ENCODE results near the gene TPM3. TPM values are rescaled to one million over a fixed set of nuclear protein-coding genes. Genes with fewer than 3 reads are reported as not detected.

The TPM3 gene
- polyA plus RNA-seq, 1 donor from 2014 or later = 356 TPM

DNA sequence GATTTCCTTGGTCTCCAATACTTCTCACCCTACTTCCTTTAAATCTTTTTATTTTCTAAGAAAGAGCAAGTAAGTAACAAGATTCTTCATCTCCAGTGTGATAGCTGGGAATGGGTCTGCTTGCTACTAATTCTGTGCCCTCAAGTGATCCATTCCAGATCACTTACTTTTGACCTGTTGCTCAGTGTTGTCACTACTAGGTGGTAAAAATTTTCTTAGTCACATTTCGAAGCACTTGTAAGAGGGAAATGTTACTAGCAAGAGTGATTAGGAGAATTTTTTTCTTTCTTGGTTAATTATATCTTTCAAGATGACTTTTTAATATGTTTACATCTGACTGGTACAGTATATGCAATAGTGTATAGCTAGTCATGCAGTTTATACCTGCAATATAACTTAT is 31.0 kb upstream of the TPM3 start:
- TF ChIP-seq EP300 (conservative IDR thresholded peaks at IDR 0.05; ENCODE audit: poor library complexity, severe bottlenecking) = no peak
- no peak for TF ChIP-seq TAF1 (IDR thresholded peaks at IDR 0.05; ENCODE audit: low read depth)
- TF ChIP-seq RAD21 (conservative IDR thresholded peaks at IDR 0.05) = no peak
- no peak for TF ChIP-seq POLR2AphosphoS5 (IDR thresholded peaks at IDR 0.05)
- H3K4me2 ChIP-seq (ENCODE audit: low read length) = peak overlapping the region; percentile 78
- peaks cover 79% of the 10 kb centered on the region for H3K79me2 ChIP-seq (replicated peaks; ENCODE audit: insufficient read depth, low read length)
- H3K4me3 ChIP-seq (ENCODE audit: low read length) = peak overlapping the region; percentile 76
- peak overlapping the region; percentile 97 for H3K27ac ChIP-seq (ENCODE audit: low read length)
- no peaks in the 10 kb centered on the region for H3K27me3 ChIP-seq (ENCODE audit: insufficient read depth, low read depth, low read length)
- no peak overlapping the region for H2AFZ ChIP-seq (ENCODE audit: low read depth, low read length)
- peaks cover 8% of the 10 kb centered on the region for H3F3A ChIP-seq (ENCODE audit: insufficient read depth, low read length, poor library complexity, severe bottlenecking)
- no peaks in the 10 kb centered on the region for H3K9me2 ChIP-seq (ENCODE audit: insufficient read depth, low read length)
- no peaks in the 10 kb centered on the region for H4K20me1 ChIP-seq (ENCODE audit: insufficient read depth)
- H3K36me3 ChIP-seq (ENCODE audit: insufficient read depth, low read length) = no peaks in the 10 kb centered on the region
- no peaks in the 10 kb centered on the region for H3K9me3 ChIP-seq (ENCODE audit: low read length)
- no peak overlapping the region for H3K9ac ChIP-seq (ENCODE audit: low read length)

DNA sequence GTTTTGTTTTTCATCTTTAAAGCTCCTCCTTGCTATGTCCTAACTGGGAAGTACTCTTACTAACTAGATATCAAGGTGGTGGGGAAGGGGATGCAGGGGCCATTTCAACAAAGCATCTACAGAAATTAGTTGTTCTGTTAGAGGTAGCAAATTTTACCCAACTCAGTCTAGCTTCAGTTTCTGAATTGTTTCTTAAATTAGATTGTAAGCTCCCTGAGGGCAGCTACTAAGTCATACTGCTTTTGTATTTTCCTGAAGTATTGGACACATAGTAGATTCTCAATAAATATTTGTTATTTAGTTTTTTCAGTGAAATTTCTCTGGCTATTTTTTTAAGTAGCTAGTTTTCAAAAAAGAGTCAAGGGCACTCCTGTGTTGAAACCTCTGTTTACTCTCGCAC is 30.6 kb upstream of the TPM3 start:
- Histone ChIP-seq H4K20me1 (ENCODE audit: insufficient read depth) (no peaks in the 10 kb centered on the region), H3F3A (ENCODE audit: insufficient read depth, low read length, poor library complexity, severe bottlenecking) (peaks cover 8% of the 10 kb centered on the region)

More for the DNA sequence above, 30.6 kb upstream of the TPM3 start:
- Histone ChIP-seq H3K9me2 (ENCODE audit: insufficient read depth, low read length) (no peaks in the 10 kb centered on the region), H3K9me3 (ENCODE audit: low read length) (no peaks in the 10 kb centered on the region), H3K4me2 (ENCODE audit: low read length) (peak overlapping the region; percentile 78), H3K36me3 (ENCODE audit: insufficient read depth, low read length) (no peaks in the 10 kb centered on the region), H3K79me2 (replicated peaks; ENCODE audit: insufficient read depth, low read length) (peaks cover 81% of the 10 kb centered on the region), H3K9ac (ENCODE audit: low read length) (peak overlapping the region; percentile 99), H2AFZ (ENCODE audit: low read depth, low read length) (peak overlapping the region; percentile 4), H3K4me3 (ENCODE audit: low read length) (peak overlapping the region; percentile 76), H3K27ac (ENCODE audit: low read length) (peak overlapping the region; percentile 97), H3K27me3 (ENCODE audit: insufficient read depth, low read depth, low read length) (no peaks in the 10 kb centered on the region)
- TF ChIP-seq EP300 (conservative IDR thresholded peaks at IDR 0.05; ENCODE audit: poor library complexity, severe bottlenecking) (no peak), TAF1 (IDR thresholded peaks at IDR 0.05; ENCODE audit: low read depth) (no peak), MXI1 (conservative IDR thresholded peaks at IDR 0.05; ENCODE audit: poor library complexity, severe bottlenecking) (no peak), POLR2AphosphoS5 (IDR thresholded peaks at IDR 0.05) (no peak), RAD21 (conservative IDR thresholded peaks at IDR 0.05) (no peak), EZH2 (IDR thresholded peaks at IDR 0.05; ENCODE audit: borderline replicate concordance, insufficient read depth, low read length, poor library complexity, severe bottlenecking) (no peak), SMC3 (conservative IDR thresholded peaks at IDR 0.05; ENCODE audit: poor library complexity) (no peak)
- TF ChIP-seq, protein P1, sequence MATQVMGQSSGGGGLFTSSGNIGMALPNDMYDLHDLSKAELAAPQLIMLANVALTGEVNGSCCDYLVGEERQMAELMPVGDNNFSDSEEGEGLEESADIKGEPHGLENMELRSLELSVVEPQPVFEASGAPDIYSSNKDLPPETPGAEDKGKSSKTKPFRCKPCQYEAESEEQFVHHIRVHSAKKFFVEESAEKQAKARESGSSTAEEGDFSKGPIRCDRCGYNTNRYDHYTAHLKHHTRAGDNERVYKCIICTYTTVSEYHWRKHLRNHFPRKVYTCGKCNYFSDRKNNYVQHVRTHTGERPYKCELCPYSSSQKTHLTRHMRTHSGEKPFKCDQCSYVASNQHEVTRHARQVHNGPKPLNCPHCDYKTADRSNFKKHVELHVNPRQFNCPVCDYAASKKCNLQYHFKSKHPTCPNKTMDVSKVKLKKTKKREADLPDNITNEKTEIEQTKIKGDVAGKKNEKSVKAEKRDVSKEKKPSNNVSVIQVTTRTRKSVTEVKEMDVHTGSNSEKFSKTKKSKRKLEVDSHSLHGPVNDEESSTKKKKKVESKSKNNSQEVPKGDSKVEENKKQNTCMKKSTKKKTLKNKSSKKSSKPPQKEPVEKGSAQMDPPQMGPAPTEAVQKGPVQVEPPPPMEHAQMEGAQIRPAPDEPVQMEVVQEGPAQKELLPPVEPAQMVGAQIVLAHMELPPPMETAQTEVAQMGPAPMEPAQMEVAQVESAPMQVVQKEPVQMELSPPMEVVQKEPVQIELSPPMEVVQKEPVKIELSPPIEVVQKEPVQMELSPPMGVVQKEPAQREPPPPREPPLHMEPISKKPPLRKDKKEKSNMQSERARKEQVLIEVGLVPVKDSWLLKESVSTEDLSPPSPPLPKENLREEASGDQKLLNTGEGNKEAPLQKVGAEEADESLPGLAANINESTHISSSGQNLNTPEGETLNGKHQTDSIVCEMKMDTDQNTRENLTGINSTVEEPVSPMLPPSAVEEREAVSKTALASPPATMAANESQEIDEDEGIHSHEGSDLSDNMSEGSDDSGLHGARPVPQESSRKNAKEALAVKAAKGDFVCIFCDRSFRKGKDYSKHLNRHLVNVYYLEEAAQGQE (IDR thresholded peaks at IDR 0.05; ENCODE audit: borderline replicate concordance) = no peak
- TF ChIP-seq, protein P2, sequence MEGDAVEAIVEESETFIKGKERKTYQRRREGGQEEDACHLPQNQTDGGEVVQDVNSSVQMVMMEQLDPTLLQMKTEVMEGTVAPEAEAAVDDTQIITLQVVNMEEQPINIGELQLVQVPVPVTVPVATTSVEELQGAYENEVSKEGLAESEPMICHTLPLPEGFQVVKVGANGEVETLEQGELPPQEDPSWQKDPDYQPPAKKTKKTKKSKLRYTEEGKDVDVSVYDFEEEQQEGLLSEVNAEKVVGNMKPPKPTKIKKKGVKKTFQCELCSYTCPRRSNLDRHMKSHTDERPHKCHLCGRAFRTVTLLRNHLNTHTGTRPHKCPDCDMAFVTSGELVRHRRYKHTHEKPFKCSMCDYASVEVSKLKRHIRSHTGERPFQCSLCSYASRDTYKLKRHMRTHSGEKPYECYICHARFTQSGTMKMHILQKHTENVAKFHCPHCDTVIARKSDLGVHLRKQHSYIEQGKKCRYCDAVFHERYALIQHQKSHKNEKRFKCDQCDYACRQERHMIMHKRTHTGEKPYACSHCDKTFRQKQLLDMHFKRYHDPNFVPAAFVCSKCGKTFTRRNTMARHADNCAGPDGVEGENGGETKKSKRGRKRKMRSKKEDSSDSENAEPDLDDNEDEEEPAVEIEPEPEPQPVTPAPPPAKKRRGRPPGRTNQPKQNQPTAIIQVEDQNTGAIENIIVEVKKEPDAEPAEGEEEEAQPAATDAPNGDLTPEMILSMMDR (IDR thresholded peaks at IDR 0.05; ENCODE audit: poor library complexity, severe bottlenecking) = no peak
